ENCODE measurements around the gene ATP8B2.
"Not testable (repeated sequence)": the region's sequence is repeated elsewhere in the genome, so short reads cannot be mapped to it uniquely, and the experiment has no call there.

ATP8B2 gene

GRCh38 chr1:154347961-154348360 is 22.6 kb downstream of the ATP8B2 start:
- DNase-seq (ENCODE audit: low spot score) = no peak

- no peak for DNase-seq (ENCODE audit: low spot score)
Observed at GRCh38 chr1:154348429-154349076, 23.2 kb downstream of the ATP8B2 start.

- DNase-seq (ENCODE audit: low spot score) = no peak
Observed at GRCh38 chr1:154349121-154349520, 23.8 kb downstream of the ATP8B2 start.

DNA sequence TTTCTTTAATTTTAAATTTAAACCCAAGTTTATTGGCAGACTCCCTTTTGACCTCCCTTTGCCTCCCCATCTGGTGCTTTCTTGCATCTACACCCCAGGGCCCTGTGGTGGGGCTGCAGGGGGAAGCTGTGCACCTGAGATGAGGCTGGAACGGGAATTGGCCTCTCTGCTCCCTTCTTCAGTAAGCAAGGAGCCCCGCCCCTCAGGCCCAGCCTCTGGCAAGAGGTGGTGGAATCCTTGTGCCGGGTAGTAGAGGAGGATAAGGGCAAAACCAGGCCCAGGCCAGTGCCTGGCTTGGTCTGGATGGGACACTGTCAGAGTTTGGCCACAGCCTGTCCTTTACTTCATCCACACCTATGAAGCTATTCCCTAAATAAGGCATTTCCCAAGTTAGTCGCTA is 25.1 kb downstream of the ATP8B2 start:
- DNase-seq (ENCODE audit: low spot score) = no peak

DNA sequence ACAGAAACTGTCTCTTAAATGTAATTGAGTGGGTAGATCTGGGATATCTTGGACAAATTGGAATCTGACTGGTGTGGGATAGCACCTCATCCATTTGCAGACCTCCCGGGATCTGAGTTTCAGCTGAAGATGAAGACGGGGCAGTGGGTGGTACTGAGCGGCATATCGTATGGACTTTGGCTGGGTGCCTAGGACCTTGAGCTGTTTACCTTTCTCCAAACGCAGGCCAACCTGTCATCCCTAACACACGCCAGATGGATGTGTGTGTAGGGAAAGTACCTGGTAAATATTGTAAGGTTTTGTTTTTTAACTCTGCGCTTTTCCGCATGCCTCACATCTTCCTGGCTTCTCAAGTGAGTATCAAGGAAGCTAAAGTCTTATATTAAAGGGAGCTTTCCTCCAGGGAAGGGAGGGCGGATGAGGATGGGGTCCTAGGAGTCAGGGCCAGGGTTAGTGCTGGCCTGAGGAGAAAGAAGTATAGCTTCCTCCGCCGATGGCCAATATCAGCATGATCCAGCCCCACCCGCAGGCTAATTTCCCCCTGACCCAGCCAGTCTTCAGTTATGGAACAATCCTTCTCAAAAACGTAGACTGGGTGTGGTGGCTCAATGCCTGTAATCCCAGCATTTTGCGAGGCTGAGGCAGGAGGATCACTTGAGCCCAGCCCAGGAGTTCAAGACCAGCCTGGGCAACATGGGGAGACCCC is 26.2 kb downstream of the ATP8B2 start:
- DNase-seq (ENCODE audit: low spot score) = no peak

GRCh38 chr1:154352245-154352580 is 26.9 kb downstream of the ATP8B2 start:
- no peak for DNase-seq (ENCODE audit: low spot score)

DNA sequence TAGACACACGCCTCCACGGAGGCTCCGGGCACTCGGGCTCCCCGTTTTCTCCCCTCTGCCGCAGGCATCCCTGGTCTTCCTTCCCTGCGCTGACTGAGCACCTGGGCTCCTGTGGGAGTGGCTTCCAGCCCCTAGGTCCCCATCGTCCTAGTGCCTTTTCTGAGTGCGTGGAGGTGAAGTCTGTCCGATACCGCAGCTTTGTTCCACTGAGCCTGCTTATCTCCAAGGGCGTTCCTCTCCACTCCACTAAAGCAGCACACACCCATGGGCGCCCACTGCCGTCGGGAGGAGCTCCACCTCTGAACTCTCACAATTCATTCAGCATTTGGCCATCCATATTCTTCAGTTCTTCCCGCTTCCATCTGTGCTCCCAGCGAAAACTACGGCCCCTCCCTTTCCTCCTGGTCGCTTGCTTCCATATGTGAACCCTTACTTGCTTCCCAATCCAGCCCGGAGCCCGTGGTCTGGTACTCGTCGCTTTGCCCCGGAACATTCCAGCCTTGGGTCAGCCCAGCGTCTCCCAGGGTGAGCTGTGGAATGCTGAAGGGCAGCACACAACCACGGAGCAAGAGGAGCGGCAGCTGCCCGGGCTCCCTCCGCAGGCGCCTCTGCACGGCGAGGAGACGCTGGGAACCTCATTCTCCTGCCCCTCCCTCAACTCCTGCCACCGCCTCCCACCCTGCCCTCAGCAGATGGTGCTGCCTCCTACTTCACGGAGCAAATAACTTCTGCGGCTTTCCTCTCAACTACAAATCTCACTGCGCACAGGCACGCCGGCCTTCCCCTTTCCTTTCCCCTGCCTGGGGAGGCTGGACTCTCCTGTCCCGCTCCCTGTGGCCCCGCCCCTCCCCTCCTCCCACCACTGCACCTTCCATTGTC is 27.5 kb downstream of the ATP8B2 start:
- peak; percentile 18 for DNase-seq (ENCODE audit: low spot score)

DNA sequence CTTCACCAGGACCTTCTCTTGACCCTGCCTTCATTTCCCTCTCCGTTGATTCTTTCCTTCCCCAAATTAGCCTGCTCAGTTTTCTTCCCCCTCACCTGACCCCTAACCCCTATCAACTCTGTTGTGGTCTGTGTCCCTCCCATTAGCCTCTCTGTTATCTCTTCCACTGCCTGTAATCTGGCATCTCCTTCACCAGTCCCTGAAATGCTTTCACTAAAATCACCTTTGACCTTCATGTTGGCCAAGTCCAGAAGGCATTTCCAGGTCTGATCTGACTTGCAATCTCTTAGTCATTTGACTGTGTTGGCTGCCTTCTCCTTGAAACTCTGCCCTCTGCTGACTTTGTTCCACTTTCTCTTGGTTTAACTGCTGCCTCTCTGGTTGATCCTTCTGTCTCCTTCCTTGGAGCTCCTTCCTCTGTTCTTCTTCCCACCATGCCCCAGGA is 28.2 kb downstream of the ATP8B2 start:
- DNase-seq (ENCODE audit: low spot score) = peak; percentile 50

DNA sequence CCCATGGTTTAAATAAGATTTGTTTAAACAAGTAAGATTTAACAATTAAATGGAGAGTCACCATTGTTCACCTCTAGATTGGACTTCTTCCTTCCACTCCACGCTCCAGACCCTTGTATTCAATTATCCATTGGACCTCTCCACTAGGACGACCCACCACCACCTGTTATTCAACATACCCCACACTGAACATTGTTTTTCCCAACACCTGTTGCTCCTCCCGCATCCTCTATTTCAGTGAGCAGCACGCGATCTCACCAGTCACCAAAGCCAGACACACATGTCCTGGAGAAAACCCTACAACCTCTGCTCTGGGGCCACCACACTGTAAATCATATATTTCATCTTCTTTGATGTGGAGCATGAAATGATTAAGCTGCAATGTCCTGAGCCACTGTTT is 28.6 kb downstream of the ATP8B2 start:
- no peak for DNase-seq (ENCODE audit: low spot score)

GRCh38 chr1:154358519-154358918 is 33.2 kb downstream of the ATP8B2 start:
- no peak for DNase-seq (ENCODE audit: low spot score)

DNA sequence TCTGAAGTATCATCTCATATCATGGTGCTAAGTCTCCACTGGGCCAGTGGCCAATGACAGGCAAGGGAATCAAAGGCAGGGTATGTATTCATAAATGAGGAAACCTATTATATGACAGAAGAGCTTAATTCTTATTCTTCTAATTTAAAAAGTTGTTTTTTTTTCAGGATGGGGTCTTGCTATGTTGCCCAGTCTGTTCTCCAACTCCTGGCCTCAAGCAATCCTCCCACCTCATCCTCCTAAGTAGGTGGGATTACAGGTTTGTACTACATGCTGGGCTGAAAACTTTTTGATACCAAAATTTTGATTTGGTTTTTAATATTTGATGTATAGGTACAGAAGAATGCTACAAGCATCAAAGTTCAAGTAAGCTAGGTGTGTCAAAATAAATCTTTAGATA is 35.0 kb downstream of the ATP8B2 start:
- DNase-seq (ENCODE audit: low spot score) = no peak

GRCh38 chr1:154360881-154361280 is 35.6 kb downstream of the ATP8B2 start:
- not testable (repeated sequence) for DNase-seq (ENCODE audit: low spot score)

DNA sequence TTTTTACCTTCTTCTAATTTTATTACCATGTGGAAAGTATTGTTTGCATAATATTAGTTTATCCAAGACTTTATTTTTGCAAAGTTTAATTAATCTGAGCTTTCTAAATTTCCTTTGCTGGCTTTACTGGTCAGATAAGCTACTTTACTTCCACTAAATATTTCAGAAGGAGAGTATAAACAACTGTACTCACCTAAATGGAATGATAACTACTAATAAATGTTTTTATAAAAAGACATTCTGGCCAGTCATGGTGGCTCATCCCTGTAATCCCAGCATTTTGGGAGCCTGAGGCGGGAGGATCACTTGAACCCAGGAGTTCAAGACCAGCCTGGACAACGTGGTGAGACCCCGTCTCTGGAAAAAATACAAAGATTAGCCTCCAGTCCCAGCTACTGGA is 36.0 kb downstream of the ATP8B2 start:
- DNase-seq (ENCODE audit: low spot score) = no peak

DNA sequence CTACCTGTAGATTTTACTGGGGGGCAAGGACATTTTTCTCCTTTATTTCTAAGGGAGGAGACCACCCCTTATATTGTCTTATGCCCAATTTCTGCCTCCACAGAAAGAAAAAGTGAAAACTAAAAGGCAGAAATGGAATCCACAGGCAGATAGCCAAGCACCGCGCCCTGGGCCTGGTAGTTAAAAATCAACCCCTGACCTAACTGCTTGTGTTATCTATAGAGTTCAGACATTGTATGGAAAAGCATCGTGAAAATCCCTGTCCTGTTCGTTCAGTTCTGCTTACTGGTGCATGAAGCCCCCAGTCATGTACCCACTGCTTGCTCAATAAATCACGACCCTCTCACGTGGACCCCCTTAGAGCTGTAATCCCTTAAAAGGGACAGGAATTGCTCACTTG is 46.1 kb downstream of the ATP8B2 start:
- no peak for DNase-seq (ENCODE audit: low spot score)

- not testable (repeated sequence) for DNase-seq (ENCODE audit: low spot score)
Observed at GRCh38 chr1:154373777-154374357, 48.5 kb downstream of the ATP8B2 start.

GRCh38 chr1:154379301-154379700 is 54.0 kb downstream of the ATP8B2 start:
- DNase-seq (ENCODE audit: low spot score) = no peak

- DNase-seq (ENCODE audit: low spot score) = no peak
Observed at GRCh38 chr1:154384650-154385489, 59.5 kb downstream of the ATP8B2 start.

DNA sequence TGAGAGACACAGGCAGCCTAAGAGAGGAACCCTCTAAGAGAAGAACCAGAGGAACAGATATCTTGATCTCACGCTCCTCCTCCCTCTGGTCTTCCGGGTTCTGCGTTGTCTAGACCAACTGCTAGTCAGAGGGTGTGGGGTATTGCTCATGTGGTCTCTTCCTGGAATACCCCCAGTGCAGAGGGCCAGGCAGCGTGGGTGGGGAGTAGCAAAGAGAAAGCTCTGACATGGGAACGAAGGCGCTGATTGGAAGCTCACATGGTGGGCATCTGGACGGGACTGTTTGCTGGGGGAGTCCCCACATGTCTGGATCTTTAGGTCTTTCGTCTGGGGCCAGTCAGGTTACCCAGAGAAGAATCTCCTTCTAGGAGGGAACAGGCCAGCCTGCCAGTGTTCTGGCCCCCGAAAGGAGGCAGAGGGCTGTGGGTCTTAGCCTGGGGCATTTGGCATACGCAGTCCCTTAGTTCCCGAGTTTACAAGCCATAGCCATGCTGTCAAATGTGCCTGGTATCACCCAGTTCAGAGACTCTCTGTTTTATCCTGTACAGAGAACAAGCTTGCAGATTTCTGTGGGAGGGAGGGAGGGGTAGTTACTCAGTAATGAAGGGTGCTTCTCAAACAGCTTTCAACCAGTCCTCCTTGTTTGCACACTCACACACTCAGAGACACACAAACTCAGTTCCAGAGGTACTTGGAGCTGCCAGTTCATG is 61.5 kb downstream of the ATP8B2 start:
- no peak for DNase-seq (ENCODE audit: low spot score)

GRCh38 chr1:154391086-154391770 is 65.9 kb downstream of the ATP8B2 start:
- DNase-seq (ENCODE audit: low spot score) = no peak

DNA sequence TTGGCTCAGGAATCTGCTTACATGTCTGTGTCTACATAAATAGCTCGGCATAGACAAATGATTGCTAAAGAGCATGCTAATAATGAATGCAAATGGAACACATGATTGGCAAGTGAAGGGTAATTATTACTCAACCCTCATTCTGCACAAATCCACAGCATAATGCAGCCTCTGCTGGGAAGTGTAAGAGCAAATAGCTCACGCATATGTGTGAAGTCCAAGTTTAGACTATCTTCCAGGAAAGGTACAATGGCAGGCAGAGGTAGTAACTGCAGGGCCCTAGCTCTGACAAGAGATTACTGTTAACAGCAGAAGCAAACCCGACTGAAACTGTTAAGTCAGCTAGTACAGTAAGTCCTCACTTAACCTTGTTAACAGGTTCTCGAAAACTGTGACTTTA is 72.8 kb downstream of the ATP8B2 start:
- DNase-seq (ENCODE audit: low spot score) = no peak
